CD4-positive, alpha-beta T cell treated with Interleukin-15 for 4 hours (primary cell): ENCODE data around the gene ZPBP.
"Not testable (repeated sequence)": the region's sequence is repeated elsewhere in the genome, so short reads cannot be mapped to it uniquely, and the experiment has no call there.

Experiments
- DNase-seq: peaks from one replicate; pipeline ENCODE4 v3.0.0-alpha.2; 2020; ENCODE audit warnings: low spot score

ZPBP gene

DNA sequence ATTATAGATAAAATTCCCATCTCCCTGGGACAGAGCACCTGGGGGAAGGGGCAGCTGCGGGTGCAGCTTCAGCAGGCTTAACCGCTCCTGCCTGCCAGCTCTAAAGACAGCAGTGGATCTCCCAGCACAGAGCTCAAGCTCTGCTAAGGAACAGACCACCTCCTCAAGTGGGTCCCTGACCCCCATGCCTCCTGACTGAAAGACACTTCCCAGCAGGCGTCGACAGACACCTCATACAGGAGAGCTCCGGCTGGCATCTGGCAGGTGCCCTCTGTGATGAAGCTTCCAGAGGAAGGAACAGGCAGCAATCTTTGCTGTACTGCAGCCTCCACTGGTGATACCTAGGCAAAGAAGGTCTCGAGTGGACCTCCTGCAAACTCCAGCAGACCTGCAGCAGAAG lies 51.9 kb downstream of the ZPBP start:
- not testable (repeated sequence) for DNase-seq

DNA sequence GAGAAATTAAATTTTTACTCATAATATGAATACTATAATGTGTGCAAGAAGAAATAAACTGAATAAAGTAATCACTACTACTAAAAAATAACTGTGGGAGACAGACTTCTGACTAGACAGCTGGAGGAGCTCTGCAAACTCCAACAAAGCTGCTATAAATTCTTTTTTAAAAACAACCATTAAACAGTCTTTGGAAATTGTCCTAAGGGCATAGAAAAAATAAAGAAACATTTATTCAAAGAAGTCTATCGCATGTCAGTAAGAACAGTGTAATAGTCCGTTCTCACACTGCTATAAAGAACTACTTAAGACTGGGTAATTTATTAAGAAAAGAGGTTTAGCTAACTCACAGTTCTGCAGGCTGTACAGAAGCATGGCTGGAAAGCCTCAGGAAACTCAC lies 56.0 kb downstream of the ZPBP start:
- DNase-seq: no peak

DNA sequence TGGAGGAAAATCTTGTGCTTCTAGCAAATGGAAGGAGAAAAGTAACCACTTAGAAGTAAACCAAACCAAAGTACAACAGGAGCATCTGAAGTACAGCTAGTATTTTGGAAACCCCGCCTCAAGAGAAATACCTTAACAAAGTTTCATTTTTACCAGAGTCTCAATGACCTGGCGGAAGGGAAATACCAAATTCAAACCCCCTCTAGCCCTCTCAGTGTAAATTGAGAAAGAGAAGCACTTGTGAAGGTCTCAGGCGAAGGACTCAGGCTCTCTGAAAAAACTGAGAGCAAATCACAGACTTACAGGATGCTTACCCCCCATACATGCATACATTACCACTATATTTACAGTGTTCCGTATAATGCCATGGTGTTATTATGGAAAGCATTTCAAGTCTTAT lies 70.1 kb downstream of the ZPBP start:
- no peak for DNase-seq

DNA sequence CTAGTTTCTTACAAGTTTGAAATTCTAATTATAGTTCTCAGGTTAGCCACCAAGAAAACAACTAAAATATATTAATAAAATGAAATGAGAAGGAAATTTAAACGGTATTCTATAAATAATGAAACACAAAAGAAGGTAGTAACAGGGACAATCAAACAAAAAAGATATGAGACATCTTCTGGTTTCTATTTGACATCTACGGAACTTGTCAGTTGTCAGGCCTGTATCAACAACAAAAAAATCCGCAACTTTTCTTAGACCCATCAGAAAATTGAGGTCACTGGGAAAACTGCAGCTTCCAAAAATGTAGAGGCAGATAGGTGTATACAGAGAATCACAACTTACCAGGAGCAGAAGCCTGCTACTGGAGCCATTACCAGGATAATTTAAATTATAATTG lies 70.6 kb downstream of the ZPBP start:
- DNase-seq: no peak

DNA sequence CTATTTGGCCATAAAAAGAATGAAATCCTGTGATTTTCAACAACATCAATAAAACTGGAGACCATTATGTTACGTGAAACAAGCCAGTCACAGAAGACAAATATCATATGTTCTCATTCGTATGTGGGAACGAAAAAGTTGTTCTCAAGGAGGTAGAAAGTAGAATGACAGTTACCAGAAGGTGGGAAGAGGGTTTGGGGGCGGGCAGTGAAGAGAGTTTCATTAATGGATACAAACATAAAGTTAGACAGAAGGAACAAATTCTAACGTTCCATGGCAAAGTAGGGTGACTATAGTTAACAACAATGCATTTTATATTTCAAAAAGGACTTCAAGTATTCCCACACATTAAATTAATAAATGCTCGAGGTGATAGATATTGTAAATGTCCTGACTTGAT lies 97.4 kb downstream of the ZPBP start:
- no peak for DNase-seq

DNA sequence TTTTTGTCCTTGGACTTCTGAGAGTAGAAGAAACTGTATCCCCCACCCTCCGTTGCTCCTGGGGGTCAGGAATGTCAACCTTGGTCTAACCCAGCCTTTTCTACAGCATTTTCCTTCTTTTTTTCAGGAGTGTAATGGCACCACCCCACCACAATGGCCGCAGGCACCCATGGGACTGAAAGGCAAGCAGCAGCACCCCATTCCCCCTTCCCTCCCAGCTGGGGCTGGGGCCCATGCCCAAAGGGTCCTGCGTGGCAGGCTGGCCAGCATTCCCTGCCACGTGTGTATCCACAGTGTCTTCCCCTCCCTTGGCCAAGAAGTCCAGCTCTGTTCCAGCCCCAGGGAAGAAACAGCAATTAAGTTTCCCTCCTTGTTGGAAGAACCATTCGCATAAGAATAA lies 106.9 kb downstream of the ZPBP start:
- no peak for DNase-seq

DNA sequence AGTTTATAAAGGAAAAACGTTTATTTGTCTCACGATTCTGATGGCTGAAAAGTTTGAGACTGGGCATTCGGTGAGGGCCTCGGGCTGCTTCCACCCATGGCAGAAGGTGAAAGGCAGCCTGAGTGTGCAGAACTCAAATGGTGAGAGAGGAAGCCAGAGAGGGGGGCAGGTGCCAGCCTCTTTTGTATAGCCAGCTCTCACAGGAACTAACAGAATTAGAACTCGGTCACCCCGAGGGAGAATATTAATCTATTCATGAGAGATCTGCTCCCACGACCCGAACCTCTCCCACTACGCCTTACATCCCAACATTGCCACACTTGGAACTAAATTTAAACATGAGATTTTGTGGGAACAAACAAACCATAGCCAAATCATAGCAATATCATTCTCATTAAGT lies 112.6 kb downstream of the ZPBP start:
- no peak for DNase-seq

DNA sequence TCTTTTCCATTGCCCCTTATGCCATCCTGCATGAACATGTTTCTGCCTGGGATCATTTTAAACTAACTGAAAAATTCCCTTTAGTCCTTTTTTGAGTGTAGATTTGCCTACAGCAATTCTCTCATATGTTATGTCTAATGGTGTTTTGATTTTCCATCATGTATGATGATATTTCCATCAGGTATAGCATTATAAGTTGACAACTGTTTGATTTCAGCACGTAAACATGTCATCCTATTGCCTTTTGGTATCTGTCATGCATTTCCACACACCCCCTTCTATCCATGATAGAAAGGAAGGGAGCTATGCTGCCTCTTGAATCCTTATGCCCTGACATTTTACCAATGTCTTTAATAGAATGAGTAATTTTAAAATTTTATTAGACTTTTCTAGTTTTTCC lies 116.8 kb downstream of the ZPBP start:
- no peak for DNase-seq

DNA sequence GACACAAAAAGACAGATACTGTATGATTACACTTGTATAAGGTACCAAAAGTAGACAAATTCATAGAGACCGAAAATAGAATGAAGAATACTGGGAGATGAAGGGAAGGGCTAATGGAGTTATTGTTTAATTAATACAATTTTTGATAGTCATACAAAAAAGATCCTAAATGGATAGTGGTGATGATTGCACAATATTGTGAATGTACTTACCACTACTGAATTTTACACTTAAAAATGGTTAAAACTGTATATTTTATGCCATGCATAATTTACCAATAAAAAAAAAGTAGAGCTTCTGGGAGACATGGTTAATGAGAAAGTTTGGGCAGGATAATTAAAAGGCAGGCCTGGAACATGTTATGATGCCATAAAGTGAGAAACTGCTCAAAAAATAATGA lies 119.0 kb downstream of the ZPBP start:
- no peak for DNase-seq

DNA sequence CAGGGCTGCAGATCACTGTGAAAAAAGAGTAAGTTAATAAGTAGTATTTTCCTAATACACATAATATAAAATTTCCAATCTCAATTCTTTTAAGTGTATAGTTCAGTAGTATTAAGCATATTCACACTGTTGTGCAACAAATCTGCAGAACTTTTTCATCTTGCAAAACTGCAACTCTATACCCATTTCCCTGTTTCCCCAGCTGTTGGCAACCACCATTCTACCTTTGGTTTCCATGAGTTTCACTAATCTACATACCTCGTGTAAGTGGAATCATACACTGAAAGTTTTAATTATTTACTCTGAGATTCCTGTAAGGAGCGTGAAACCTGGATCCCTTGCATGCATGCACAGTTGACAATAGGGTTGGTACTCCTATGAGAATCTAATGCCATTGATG lies 155.4 kb downstream of the ZPBP start:
- DNase-seq: no peak

DNA sequence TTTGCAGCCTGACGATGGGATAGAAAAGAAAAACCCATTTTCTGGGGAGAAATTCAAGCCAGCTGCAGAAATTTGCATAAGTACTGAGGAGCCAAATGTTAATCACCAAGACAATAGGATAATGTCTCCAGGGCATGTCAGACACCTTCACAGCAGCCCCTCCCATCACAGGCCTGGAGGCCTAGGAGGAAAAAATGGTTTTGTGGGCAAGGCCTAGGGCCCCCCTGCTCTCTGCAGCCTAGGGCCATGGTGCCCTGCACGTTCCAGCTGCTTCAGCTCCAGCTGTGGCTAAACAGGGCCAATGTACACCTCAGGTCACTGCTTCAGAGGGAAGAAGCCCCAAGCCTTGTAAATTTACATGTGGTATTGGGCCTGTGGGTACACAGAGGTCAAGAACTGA lies 161.4 kb downstream of the ZPBP start:
- no peak for DNase-seq

DNA sequence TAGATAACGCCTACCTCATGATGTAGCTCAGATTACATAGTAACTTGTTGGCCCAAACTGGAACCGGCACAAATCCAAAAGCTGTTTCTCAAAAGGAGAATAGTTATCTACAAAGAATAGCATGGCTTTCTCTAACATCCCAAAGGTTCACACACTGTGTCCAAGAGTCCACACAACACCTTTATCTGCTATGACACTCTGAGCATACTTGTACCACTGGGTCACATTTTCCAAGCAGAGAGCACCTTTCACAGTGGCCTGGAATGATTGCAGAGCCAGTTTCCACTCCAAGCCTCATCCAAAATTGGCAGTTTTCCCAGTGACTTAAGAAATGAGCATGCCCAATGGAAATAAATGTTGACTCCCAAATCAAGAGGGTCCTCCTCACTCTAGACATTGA lies 164.3 kb downstream of the ZPBP start:
- no peak for DNase-seq

DNA sequence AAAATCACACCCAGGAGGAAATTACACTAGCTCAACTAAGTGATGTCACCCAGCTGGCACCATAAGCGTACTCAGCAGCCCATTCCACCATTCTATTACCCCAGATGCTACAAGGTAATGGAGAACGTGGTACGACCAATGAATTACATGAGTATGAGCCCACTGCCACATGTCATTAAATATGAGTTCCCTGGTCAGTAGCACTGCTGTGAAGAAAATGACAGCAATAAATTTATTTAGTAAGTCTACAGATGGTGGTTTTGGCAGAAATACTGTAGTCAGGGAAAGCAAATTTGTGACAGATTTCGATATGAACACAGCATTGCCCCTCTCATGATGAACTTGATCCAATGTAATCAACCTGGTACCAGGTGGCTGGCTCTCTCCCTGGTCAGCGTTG lies 165.4 kb downstream of the ZPBP start:
- DNase-seq: no peak

DNA sequence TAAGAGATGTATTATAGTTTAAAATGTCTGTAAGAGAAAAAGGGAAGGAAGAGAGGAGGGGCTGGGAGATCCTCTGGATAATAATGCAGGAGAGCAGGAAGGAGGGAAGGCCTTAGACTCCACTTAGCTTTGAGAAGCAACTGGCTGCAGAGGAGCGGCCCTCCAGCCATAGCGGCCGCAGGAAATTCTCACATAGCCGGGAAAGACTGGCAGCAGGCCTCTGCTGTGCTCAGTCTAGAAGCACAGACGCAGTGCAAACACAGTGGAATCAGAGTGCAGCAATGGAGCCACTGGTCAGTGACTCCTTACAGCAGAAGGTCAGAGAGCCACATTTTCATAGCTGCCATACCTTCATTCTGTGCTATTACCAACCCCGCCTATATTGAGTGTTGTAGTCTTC lies 166.3 kb downstream of the ZPBP start:
- DNase-seq: no peak

DNA sequence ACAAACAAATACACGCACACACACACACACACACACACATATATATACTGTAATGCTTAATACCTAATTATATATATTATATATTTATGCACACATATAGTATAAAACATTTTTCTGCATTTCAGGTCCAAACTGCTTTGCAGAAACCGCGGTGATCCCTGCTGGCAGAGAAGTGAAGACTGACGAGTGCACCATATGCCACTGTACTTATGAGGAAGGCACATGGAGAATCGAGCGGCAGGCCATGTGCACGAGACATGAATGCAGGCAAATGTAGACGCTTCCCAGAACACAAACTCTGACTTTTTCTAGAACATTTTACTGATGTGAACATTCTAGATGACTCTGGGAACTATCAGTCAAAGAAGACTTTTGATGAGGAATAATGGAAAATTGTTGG lies 181.1 kb downstream of the ZPBP start:
- no peak for DNase-seq

DNA sequence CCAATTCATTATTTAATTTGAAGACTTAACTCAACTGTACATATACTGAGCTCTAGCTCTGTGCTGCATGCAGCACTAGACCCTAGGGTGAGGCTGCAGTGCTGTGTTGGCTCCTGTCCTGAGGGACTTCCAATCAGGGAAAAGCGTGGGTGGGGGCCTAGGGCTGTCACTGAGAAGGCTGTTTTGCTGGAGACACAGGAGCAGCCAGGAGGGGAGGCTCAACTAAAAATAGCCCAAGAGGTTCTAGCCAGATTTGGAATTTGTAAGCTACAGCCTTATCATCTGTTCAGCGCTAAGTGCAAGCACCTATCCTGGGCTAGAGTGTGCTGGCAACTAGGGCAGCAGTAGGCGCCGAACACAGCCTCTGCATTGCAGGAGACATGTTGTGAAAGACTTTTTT lies 198.5 kb downstream of the ZPBP start:
- no peak for DNase-seq

DNA sequence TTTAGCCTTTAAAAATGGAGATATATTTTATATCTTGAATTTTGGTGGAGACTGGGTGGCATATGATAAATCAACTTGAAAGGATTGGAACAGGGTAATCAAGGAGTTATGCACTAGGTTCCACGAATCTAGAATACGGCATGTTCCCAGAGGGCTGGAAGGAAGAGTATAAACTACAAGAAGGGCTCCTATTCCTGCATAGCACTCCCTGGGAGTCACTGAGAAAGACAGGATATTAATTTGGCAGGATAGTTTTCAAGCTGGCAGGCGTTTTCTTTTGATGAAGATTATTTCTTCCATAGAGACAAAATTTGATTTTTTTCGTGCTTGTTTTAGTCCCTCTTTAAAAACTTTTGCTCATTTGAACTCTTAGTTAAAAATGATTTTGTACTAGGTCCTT lies 199.9 kb downstream of the ZPBP start:
- DNase-seq: no peak

DNA sequence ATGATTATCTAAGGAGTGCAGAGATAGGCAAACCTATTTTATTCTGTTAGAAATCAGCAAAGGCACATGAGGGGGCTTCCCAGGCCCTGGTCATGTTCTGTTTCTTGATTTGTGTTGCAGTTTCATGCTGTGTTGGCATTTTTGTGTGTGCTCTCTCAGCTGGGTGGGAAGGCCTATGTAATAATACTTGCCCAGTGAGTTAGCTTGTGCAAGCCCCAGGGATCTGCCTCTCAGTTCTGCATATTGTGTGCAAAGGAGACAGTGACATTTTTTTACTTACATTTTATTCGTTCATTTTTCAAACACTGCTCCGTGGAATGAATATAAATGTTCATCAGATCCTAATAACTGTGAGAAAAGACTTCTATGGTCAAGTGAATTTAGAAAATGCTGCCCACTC lies 200.6 kb downstream of the ZPBP start:
- no peak for DNase-seq
